ES-I3 (cell line): ENCODE data around the gene RGS7.

Experiments
- H3K36me3 ChIP-seq: 2 replicates; pipeline ENCODE4 v1.6.1; 2013; ENCODE audit warnings: mild to moderate bottlenecking, low read length, control low read depth, moderate library complexity; ENCODE audit not compliant: insufficient read depth
- H3K4me1 ChIP-seq: 2 replicates; pipeline ENCODE4 v1.6.1; 2013; ENCODE audit warnings: mild to moderate bottlenecking, control low read depth, low read length; ENCODE audit not compliant: insufficient read depth
- H3K9ac ChIP-seq: 2 replicates; pipeline ENCODE4 v1.6.1; 2013; ENCODE audit warnings: low read depth, mild to moderate bottlenecking, low read length, moderate library complexity
- H3K9me3 ChIP-seq: 2 replicates; pipeline ENCODE4 v1.6.1; 2013; ENCODE audit warnings: mild to moderate bottlenecking, low read length, moderate library complexity; ENCODE audit not compliant: control insufficient read depth, insufficient read depth

The RGS7 gene

GRCh38 chr1:241074507-241074906 is 282.5 kb downstream of the RGS7 start:
- H3K9ac ChIP-seq, result no peak overlapping the region
- peaks cover 14% of the 10 kb centered on the region; the same call in 1 of the 2 replicates for H3K4me1 ChIP-seq
- H3K36me3 ChIP-seq, result no peaks in the 10 kb centered on the region
- H3K9me3 ChIP-seq, result no peaks in the 10 kb centered on the region

GRCh38 chr1:241068359-241068758 is 288.6 kb downstream of the RGS7 start:
- Histone ChIP-seq H3K4me1 (peaks cover 14% of the 10 kb centered on the region; the same call in 1 of the 2 replicates), H3K36me3 (no peaks in the 10 kb centered on the region), H3K9ac (no peak overlapping the region), H3K9me3 (no peaks in the 10 kb centered on the region)

DNA sequence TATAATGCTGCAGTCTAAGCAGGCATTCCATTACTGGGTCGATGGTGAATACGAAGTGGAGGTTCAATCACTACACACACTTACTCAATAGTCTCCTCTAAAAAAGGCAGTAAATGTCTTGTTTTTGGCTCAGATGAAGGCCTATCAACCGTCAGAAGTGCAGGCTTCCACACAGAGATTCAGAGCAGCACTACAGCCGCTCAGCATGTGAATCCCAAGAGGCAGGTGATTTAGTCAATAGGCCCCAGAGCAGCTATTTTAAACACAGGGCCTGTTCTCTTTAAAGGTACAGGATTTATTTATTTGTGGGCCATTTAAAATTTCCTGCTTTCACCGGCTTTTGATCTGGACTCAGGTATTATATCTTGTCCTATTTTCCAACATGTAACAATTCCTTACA is 293.7 kb downstream of the RGS7 start:
- no peaks in the 10 kb centered on the region for H3K36me3 ChIP-seq
- no peak overlapping the region for H3K9ac ChIP-seq
- no peaks in the 10 kb centered on the region for H3K9me3 ChIP-seq
- H3K4me1 ChIP-seq, result peaks cover 24% of the 10 kb centered on the region

DNA sequence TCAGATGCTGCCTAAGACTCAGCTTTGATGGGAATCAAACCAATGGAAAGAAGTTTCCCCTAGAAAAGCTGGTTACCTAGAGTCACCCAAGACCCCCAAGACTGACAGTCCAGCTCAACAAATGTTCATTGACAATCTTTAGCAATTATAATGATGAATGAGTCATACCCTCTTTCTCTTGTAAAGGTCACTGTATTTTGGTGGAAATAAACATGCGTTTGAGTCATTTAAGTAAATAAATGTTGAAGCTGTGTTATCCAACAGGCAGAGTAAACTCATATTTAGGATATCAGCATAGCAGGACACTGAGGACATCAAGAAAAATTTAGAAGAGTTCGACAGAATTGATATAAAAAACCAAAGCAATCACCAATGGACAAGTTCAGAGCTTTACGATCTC is 295.9 kb downstream of the RGS7 start:
- peaks cover 14% of the 10 kb centered on the region for H3K4me1 ChIP-seq
- no peaks in the 10 kb centered on the region for H3K9me3 ChIP-seq
- no peaks in the 10 kb centered on the region for H3K36me3 ChIP-seq
- H3K9ac ChIP-seq, result no peak overlapping the region

GRCh38 chr1:241048622-241049021 is 308.4 kb downstream of the RGS7 start:
- Histone ChIP-seq H3K4me1 (peaks cover 26% of the 10 kb centered on the region), H3K9me3 (no peaks in the 10 kb centered on the region), H3K36me3 (no peaks in the 10 kb centered on the region), H3K9ac (no peak overlapping the region)

DNA sequence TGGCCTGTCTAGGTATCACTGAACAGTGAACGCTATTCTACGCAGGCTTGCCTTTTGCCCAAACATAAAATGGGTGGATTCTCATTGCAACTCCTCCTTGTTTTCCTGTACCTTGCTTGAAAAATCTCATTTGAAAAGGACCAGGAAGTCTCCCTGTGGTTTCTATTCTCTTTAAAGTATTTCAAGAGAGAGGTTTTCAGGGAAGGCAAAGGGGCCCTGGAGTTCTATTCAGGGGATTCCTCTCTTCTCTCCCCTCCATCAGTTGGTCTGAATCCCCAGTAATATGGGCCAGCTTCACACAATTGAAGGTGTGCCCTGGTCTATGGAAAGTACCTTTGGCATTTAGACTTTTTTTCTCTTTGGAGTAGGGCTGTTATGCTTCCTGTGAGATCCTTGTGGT is 311.3 kb downstream of the RGS7 start:
- H3K4me1 ChIP-seq, result peaks cover 30% of the 10 kb centered on the region
- H3K9ac ChIP-seq, result no peak overlapping the region
- no peaks in the 10 kb centered on the region for H3K36me3 ChIP-seq
- H3K9me3 ChIP-seq, result no peaks in the 10 kb centered on the region

DNA sequence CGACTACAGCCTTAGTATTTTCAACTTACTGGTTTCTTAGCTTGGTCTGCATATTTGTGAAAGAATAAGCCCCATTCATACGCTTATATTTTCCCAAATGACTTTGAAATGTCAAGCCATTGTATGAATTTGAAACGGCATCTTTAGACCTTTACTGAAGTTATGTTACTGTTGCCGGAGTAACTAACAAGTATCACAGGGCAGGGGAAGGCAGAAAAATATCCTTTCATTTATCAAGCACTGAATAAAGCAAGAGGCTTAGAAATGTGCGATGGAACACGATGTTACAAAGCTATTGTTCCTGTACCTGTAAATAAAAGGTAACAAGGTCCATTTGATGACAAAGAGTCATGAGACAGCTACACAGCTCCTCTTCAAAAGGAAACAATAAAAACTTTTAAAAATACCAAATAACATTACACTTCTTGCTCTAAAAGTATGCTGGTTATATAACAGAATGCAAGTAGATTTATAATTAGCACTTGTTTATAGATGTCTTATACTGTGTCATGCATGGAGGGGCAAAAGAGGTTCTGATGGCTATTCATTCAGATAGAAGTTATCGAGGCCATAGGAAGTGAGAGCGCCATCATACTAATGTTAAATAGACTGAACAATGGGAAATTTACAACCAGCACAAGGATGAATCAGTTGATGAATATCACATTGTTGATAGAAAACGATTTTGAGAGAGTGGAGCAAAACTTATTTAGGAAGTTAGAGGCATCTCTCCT is 322.6 kb downstream of the RGS7 start:
- Histone ChIP-seq H3K36me3 (no peaks in the 10 kb centered on the region), H3K4me1 (peaks cover 13% of the 10 kb centered on the region; the same call in 1 of the 2 replicates), H3K9ac (no peak overlapping the region), H3K9me3 (no peaks in the 10 kb centered on the region)

GRCh38 chr1:241024834-241025233 is 332.2 kb downstream of the RGS7 start:
- Histone ChIP-seq H3K4me1 (no peaks in the 10 kb centered on the region), H3K9me3 (no peaks in the 10 kb centered on the region), H3K36me3 (no peaks in the 10 kb centered on the region), H3K9ac (no peak overlapping the region)

- 0 out of 2 replicates have a peak, but pooled peaks cover 4% of the 10 kb centered on the region for H3K9me3 ChIP-seq
- H3K36me3 ChIP-seq, result no peaks in the 10 kb centered on the region
- no peaks in the 10 kb centered on the region for H3K4me1 ChIP-seq
- H3K9ac ChIP-seq, result no peak overlapping the region
Measured at GRCh38 chr1:241022366-241022765, 334.6 kb downstream of the RGS7 start.

DNA sequence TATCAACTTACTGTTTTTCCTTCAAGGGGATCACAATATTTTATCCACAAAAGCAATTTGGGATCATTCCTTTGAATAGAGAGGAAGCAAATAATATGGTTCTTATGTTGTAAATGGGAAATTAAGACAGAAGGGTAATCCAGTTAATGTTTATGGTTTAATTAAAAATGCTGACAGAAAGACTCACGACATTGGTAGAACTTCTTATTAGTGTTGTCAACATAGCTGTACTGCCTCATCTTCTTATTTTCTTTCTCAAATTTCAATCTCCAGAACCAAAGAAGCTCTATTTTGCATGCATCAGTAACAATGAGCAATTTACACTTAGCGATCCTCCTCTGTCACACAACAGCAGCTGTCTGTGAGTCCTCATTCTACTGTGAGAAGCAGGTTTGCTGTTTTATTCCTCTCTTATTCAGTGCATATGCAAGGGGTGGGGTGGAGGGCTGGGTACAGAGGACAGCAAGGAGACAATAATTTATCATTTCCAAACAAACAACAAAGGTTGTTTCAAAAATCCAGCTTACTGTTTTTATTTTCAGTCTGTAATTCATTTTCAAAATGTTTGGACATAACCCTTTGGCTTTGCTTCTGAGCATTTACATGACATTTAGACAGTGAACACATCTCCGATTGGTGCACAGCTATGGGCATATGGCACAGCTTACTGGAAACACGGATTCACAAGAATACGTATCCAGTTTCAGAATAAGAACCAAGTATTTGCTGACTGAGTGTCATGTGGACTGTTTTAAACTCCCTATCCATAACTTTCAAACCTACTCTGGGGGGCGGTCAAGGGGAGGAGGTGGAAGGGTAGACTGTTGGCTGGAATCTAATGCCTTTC is 335.9 kb downstream of the RGS7 start:
- H3K36me3 ChIP-seq, result no peaks in the 10 kb centered on the region
- no peaks in the 10 kb centered on the region for H3K4me1 ChIP-seq
- H3K9ac ChIP-seq, result no peak overlapping the region
- 0 out of 2 replicates have a peak, but pooled peaks cover 4% of the 10 kb centered on the region for H3K9me3 ChIP-seq

DNA sequence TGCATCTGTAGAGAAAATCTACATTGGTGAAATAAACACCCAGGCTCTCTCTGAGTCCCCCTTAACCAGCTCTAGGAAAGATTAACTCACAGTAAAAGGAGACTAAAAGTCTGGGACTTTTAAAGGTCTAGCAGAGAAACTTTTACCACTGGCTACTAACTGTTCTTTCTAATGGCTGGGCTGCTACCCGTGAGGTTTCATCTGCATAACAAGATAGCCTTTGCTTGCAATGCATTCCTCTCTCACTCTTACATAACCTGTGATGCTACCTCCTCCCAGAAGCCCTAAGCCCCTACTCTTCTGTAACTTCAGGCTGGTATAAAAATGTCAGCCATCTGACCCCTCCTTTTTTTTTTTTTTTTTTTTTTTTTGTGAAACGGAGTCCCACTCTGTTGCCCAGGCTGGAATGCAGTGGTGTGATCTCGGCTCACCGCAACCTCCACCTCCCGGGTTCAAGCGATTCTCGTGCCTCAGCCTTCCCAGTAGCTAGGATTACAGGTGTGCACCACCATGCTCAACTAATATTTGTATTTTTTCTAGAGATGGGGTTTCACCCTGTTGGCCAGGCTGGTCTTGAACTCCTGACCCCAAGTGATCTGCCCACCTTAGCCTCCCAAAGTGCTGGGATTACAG is 344.2 kb downstream of the RGS7 start:
- peaks cover 2% of the 10 kb centered on the region; the same call in 1 of the 2 replicates for H3K36me3 ChIP-seq
- H3K9me3 ChIP-seq, result no peaks in the 10 kb centered on the region; the same call in 1 of the 2 replicates
- no peak overlapping the region for H3K9ac ChIP-seq
- peaks cover 34% of the 10 kb centered on the region for H3K4me1 ChIP-seq

GRCh38 chr1:241007668-241008067 is 349.3 kb downstream of the RGS7 start:
- H3K36me3 ChIP-seq, result no peaks in the 10 kb centered on the region
- peaks cover 30% of the 10 kb centered on the region for H3K4me1 ChIP-seq
- H3K9me3 ChIP-seq, result no peaks in the 10 kb centered on the region
- no peak overlapping the region for H3K9ac ChIP-seq

- Histone ChIP-seq H3K4me1 (peaks cover 3% of the 10 kb centered on the region; the same call in 1 of the 2 replicates), H3K36me3 (no peaks in the 10 kb centered on the region), H3K9ac (no peak overlapping the region)
Measured at GRCh38 chr1:240999826-241000225, 357.2 kb downstream of the RGS7 start.

DNA sequence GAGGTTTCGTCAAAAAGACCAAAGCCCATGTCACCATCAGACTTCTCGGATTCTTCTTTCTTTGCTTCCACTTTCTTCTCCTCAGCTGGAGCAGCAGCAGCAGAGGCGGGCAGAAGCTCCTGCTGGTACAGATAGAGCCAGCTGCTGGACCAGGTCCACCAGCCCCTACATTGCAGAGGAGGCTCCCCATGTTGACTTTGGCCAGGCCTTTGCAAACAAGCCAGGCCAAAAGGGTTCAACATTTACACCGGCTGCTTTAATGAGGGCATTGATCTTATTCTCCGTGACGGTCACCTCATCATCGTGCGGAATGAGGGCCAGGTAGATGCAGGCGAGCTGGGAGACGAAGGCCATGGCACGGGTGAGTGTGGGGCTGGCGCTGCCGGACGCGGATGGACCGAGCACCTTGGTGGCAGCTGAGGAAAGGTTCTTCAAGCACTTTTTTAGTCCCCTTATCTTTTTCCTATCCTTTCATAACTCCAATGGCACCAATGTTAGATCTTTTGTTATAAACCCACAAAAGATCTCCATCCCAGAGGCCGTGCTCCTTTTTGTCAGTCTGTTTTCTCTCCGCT is 358.5 kb downstream of the RGS7 start:
- Histone ChIP-seq H3K36me3 (no peaks in the 10 kb centered on the region), H3K9me3 (no peaks in the 10 kb centered on the region)

More at GRCh38 chr1:240999826-241000225, 357.2 kb downstream of the RGS7 start:
- H3K9me3 ChIP-seq, result no peaks in the 10 kb centered on the region

More for the DNA sequence above, 358.5 kb downstream of the RGS7 start:
- no peak overlapping the region for H3K9ac ChIP-seq
- H3K4me1 ChIP-seq, result peaks cover 3% of the 10 kb centered on the region; the same call in 1 of the 2 replicates
